Measurements from ENCODE around the gene KIF9.
"Not testable (repeated sequence)": the region's sequence is repeated elsewhere in the genome, so short reads cannot be mapped to it uniquely, and the experiment has no call there.

KIF9 gene

GRCh38 chr3:47282424-47283192 is at the start of gene KIF9, which contains the start of gene KLHL18:
KIF9 (minus strand) TSS chr3:47282799; CDS start chr3:47277374, 5,425 bp downstream.
KLHL18 (plus strand) TSS chr3:47282944; CDS start chr3:47282966, 22 bp downstream.
- peak; percentile 93 for DNase-seq

GRCh38 chr3:47324278-47324865 is 41.8 kb upstream of the KIF9 start:
- DNase-seq: peak; percentile 27

- no peak for DNase-seq
These were observed 41.1 kb upstream of the KIF9 start for GRCh38 chr3:47323431-47324277.

- no peak for DNase-seq
These were observed 37.4 kb upstream of the KIF9 start for GRCh38 chr3:47319956-47320355.

GRCh38 chr3:47318916-47319315 is 36.3 kb upstream of the KIF9 start:
- no peak for DNase-seq

GRCh38 chr3:47316151-47316550 is 33.6 kb upstream of the KIF9 start:
- not testable (repeated sequence) for DNase-seq

- no peak for DNase-seq
These were observed 32.6 kb upstream of the KIF9 start for GRCh38 chr3:47315069-47315647.

GRCh38 chr3:47314056-47314764 is 31.6 kb upstream of the KIF9 start:
- DNase-seq: no peak

- DNase-seq: no peak
These were observed 30.9 kb upstream of the KIF9 start for GRCh38 chr3:47313341-47314055.

GRCh38 chr3:47310391-47310790 is 27.8 kb upstream of the KIF9 start:
- DNase-seq: no peak

- not testable (repeated sequence) for DNase-seq
These were observed 26.6 kb upstream of the KIF9 start for GRCh38 chr3:47309231-47309630.

GRCh38 chr3:47306022-47306421 is 23.4 kb upstream of the KIF9 start:
- no peak for DNase-seq

GRCh38 chr3:47301456-47301855 is 18.9 kb upstream of the KIF9 start:
- DNase-seq: no peak

- DNase-seq: no peak
These were observed 17.1 kb upstream of the KIF9 start for GRCh38 chr3:47299381-47300318.

GRCh38 chr3:47298439-47298838 is 15.8 kb upstream of the KIF9 start:
- no peak for DNase-seq

GRCh38 chr3:47296562-47297302 is 14.1 kb upstream of the KIF9 start:
- DNase-seq: no peak

- no peak for DNase-seq
These were observed 13.4 kb upstream of the KIF9 start for GRCh38 chr3:47295976-47296375.

- no peak for DNase-seq
These were observed 12.7 kb upstream of the KIF9 start for GRCh38 chr3:47295322-47295721.

GRCh38 chr3:47294392-47294791 is 11.8 kb upstream of the KIF9 start:
- DNase-seq: no peak

- DNase-seq: no peak
These were observed 11.2 kb upstream of the KIF9 start for GRCh38 chr3:47293822-47294221.
